NCI-H446 (cell line): ENCODE measurements around the gene CREB5.

ENCODE experiments used
- DNase-seq, 2 experiments: peaks; one replicate each; lab custom pipeline; 2025; lab: John Stamatoyannopoulos, UW

CREB5 gene

DNA sequence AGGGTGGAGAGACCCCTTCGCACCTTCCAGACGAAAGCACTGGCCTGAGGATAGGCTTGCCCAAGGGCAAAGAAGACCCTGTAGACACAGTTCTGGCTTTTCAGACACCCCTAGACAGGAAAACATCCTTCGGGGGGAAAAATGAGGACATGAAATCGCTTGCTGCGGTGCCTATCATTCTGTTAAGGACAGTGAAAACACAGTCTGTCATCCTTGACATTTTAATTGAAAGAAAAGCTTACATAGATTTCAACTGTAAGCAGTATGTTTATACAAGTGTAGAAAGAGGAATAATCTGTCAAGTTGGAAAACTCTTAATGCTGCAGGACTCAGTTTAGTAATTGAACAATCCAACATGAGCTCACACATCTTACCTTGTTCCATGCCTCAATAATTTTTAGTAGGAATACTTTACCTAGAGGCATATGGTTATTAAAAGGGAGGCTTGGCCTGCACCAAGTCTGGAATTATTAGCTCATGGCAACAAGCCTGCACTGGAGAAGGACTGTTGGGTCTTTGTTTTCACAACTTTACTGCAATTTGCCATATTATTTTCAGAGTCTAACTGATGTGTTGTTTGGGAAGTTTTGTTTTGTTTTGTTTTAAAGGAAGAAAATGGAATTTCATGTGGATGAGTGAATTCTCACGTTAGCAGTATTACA is 302.3 kb downstream of the CREB5 start:
- DNase-seq: no peak

DNA sequence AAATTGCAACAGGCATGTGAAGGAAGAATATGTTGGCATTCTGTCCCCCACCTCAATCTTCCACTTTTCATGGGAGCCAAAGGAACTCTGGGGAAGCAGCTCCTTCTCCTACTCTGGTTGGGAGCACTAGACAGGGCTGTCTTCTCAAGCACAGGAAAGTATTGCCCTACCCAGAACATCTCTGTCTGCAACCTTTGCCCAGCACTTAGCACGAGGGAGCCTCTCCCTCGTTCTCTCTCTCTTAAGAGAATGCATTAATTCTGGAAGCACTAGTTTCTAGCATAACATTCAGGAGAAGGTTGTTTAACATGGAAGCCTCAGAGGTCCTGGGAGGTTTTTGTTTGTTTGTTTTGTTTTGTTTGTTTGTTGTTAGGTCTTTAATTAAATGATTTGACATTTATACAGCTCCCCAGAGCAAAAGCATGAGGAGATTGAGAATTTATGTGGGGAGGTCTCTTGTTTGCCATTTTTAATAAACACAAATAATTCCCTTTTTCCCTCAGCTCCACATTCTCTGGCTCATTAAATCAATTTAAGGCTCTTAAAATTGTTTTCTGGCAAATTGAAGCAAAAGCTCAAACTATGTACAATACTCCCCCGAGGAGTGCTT is 305.2 kb downstream of the CREB5 start:
- no peak for DNase-seq

DNA sequence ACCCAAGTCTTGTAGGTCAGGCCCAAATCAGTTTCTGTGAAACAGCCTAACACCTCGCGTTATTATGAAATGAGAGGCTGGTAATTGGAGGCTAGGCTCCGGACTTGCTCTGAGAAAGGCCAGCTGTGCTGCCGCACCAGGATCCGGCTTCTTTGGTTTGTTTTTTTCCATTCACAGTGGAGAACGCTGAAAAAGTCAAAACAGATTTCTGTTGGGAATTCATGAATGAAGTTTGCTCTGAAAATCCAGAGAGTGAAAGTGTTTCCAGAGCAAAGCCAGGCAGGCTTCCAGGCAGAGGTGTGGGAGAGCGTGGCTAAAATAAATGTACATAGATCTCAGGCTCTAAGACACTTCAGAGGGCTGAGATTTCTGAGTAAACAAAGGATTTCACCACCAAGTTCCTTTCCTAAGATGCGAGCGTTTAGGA is 305.8 kb downstream of the CREB5 start:
- no peak for DNase-seq

GRCh38 chr7:28718545-28718944 is 306.2 kb downstream of the CREB5 start:
- no peak for DNase-seq

DNA sequence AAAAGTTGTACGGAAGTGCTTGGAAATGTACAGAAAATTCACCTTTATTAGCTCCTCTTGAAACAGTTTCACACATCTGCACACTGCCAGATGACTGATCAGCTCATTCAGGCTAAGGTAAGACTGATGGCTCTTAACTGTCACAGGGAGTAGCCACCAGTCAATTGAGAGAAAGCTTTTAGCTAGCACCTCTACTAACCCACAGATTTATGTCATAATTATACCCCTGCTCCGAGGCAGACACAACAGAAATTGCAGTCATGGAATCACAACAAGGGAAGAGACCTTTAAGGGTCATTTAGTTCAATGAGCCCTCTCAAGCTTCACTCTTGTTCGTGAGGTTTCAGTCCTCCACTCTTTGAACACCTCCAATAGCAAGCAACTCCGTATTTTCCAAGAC is 310.4 kb downstream of the CREB5 start:
- DNase-seq: no peak

DNA sequence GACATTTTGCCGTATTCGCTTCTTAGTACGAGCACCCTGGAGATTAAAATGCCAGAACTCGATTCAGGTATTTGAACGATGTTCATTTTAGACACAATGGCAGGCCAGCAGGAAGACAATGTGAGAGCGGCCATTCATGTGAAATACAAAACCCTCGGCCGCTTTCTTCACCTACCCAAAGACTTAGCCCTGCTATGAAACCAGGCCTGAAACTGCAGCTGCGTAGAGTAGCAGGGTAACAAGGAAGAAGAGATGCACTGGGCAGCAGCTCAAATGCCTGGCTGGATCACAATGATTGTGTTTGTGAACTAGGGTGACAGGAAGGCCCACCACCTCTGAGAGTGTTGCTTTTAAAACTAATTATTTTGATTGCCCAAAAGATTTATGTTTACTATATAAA is 311.0 kb downstream of the CREB5 start:
- DNase-seq: no peak

DNA sequence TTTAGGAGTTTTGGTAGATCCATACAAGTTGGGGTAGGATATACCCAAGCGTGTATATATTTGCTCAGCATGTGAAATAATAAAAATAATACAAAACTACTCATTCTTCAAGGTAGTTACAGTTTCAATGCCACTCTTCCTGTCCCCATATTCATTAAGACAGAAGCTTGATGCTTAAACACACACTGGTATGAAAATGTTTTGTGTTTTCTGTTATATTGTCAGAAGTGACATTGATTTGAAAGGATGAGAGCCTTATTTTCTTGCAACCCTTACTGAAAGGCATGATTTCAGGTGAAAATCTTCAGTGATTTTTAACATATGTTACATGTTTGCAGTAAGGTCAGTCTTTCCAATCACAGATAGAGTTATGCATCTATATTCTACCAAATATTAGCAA is 312.2 kb downstream of the CREB5 start:
- DNase-seq: no peak

DNA sequence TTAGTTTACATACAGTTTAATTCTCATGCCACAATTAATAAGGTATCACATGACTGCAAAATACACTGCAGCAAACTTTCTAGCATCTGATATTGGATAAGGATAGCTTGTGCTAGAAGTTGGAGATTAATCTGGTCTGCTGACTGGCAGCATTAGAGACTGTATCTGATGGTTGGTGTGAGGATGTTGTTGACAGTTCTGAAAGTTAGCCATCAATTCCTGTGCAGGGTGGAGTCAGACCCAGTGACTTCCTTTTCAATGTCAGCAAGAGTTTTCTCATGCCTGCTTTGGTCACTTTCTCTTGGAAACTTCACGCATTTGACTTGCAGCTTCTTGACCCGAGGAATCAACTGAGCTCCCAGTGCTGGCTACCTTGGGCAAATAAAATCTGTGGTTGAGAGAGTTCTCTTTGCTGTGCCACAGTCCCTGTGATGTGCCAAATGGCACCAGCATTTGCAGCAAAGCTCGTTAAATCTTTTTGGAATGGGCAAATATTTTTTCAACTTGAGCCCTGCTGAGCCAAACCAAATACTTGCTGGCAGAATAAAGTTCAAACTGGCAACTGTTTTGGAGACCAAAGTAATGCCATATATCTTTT is 312.8 kb downstream of the CREB5 start:
- DNase-seq: no peak

DNA sequence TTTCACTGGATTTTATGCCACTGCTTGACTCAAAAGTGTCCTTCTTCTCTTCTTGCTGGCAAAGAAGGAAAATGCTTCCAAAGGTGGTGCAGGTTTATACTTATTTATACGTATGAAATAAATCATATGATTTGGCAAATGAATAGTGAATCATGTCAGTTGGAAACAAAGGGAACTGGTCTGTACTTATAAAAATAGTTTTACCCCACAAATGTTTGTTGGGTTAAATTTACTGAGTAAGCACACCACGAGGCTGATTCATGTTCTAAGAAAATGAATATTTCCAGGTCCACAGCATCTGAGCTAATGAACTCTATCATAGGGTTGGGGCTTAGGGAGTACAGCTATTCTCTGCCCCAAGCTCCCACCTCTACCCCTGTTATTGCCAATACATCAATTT is 313.6 kb downstream of the CREB5 start:
- no peak for DNase-seq

DNA sequence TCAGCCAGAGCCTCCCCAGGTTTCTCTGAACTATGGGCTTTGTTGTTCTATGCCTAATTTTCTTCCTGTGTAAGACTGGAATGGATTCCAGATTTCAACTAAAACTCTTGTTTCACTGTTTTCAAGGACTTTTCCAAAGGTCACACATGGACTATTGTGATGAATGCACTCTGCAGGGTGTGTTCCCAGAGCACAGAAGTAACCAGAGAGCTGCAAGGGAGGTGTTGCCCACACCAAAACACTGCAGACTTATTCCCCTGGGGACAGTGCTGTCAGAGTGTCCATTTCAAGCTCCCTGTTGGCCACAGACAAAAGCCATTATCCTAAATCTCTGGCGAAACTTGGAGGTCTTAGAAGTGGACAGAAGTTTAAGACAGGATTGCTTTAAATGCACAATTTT is 314.2 kb downstream of the CREB5 start:
- DNase-seq: no peak

GRCh38 chr7:28729281-28729680 is 317.0 kb downstream of the CREB5 start:
- no peak for DNase-seq

DNA sequence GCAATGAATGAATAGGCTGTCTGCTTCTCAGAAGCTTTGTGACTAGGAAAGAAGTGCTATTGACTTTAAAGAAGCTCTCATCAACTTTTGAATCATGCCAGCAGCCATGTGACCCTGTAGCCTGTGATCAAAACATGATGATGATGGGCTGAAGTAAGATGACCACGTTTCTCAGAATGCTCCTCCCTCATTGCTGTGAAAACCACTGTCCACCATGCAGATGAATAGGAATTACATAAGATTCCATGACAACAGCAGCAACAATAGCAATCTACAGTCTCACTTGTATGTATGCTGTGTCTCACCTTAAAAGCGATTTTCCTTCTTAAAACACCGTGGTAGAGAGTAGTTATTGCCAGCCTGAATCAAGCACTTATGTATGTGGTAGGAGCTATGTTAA is 317.4 kb downstream of the CREB5 start:
- no peak for DNase-seq

DNA sequence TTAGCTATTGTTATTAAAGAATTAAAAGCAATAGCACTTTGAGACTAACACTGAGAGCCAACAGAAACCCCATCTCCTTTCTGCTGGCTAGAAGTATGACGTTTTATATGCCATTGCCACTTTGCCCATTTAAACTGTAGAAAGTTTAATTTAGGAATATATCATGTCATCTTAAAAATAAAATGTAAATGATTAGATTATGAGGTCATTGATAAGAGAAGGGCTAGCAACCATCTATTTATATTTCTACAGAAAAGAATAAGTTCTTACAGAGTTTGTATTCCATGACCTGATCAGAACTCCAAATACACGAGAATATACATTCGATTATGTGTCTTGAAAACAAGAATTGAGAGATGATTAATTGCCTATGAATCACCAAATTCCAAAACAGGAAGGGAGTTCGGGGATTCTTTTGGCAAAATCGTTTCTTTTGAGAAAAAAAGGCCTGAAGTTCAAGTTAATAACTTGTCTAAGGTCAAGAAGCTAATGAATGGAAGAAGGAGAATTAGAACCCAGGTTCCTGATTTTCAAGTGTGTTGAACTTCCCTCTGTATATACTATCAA is 318.9 kb downstream of the CREB5 start:
- no peak for DNase-seq

DNA sequence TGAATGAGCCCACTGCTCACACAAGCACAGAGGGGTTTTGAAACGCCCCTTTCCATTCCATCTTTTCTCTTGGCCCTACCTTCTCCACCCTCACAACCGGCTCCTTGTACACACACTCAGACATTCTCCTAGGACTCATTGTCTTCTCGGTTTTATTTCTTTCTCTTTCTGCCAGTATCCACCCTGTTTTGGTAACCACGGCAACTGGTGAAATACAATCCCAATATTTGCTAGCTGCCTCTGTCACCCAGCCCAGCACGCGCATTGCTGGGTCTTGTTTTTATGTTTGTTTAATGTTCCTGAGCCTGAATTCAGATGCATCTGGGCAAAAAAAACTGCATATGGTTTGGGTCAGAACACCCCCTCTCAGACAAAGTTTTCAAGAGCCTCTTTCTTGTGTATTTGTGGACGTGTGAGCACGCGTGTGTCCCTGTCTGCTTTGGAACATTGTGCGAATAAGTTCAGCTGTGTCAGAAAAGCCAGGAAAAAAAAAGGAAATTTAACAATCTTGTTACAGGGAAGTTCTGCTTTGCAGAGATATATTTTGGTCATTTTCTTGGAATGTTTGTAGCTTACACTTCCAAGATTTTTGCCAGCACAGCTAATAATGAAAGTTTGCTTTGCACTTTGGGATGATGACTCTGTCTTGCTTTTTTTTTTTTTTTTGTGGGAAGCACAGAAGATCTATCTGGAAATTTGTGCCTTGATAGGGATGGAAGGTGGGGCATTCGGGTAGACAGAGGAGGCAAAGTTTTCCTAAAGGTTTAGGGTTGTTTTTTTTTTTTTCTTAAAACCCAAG is 320.0 kb downstream of the CREB5 start:
- no peak for DNase-seq

DNA sequence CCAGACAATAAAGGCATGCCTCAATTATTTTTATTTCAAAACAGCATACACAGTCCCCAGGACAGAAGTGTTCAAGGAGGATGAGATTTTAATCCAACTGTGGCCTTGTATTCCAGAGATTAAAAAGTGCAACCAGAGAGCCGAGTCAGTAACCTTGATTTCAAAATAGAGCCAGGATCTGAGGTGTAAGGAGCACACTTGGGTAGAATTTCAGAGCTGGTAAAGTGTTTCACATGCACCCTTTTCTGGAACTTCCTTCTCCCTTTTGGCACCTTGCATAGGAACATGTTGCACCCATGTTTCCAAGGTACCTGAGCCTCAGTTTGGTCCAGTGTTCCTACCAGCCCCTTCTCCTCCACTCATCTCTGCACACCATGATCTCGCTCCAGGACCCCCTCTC is 320.7 kb downstream of the CREB5 start:
- DNase-seq: no peak

- DNase-seq: no peak
Observed at GRCh38 chr7:28738412-28738811, 326.1 kb downstream of the CREB5 start.

GRCh38 chr7:28739128-28739527 is 326.8 kb downstream of the CREB5 start:
- no peak for DNase-seq

GRCh38 chr7:28739826-28740225 is 327.5 kb downstream of the CREB5 start:
- DNase-seq: no peak

- DNase-seq: no peak
Observed at GRCh38 chr7:28744951-28745350, 332.6 kb downstream of the CREB5 start.

DNA sequence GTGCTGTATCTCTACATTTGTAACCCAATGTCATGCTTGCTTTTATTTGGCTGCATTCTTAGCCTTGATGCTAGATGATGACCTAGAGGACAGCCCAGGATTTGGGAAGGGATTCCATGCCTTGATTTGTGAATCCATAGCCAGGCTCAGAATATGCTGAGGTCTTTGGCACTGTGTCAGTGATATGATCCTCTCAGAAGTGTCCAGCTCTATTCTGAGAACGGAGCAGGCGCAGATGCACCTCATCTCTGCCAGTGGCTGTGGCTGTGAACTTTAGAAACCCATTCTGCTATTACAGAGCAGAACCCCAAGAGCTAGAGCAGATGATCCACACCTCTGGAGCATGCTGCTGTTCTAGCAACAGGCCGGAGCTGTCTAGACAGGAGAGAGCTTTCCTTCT is 333.0 kb downstream of the CREB5 start:
- no peak for DNase-seq

DNA sequence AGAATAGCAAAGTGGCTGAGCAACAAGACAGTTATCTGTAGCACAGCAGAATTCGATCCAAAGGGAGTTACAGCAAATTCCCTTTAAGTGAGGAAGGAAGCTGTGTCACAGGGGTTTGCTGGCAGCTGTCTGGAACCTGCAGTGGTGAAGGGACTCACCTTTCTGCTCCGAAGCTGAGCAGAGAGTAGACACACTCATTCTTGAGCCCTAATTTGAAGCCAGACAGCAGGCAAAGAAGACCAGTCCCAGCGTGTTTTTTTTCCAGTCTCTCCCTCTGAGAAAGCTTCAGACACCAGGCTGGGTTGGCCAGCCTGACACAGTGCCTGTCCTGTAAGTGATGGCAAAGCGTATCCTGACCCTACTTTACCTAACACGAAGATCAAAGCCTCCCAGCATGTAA is 335.1 kb downstream of the CREB5 start:
- no peak for DNase-seq

DNA sequence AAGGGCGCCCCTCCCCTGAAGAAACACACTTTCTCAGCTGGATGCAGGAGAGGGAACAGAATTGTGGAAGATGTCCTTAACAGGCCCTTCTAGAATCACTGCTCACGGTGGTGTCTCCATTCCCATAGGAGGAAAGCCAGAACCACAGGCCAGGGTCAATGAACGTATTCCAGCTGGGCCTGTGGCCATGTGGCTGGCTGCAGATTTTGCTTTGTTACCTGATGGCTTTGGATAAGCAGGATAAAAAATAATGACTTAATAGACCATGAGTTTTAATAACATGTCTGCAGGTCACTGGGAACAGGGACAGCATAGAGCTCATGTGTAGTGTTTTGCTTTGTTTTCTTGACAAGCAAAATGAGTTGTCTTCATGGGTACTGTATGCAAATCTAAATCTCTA is 335.5 kb downstream of the CREB5 start:
- no peak for DNase-seq

GRCh38 chr7:28748346-28748745 is 336.0 kb downstream of the CREB5 start:
- DNase-seq: no peak
